ENCODE measurements around the gene SLC18A3.
A peak's percentile ranks its signal among the peaks of the same experiment; 100 is the strongest.

The SLC18A3 gene

GRCh38 chr10:49605939-49606509 is 4.1 kb upstream of the SLC18A3 start:
- no peak overlapping the region for H3K9ac ChIP-seq (ENCODE audit: low read length)
- no peak overlapping the region for H3K4ac ChIP-seq (ENCODE audit: low read depth, low read length)
- no peaks in the 10 kb centered on the region for H3K79me2 ChIP-seq (ENCODE audit: control insufficient read depth, insufficient read depth, low read length)
- no peak overlapping the region for H3K56ac ChIP-seq (ENCODE audit: low read length)
- WGBS (ENCODE audit: extremely low coverage, insufficient coverage, low lambda C conversion rate), result no CpG with 5 or more reads among the region's 3 CpGs
- H3K4me1 ChIP-seq (ENCODE audit: control insufficient read depth, low read depth, low read length), result no peaks in the 10 kb centered on the region
- H2AK5ac ChIP-seq (ENCODE audit: low read length), result no peak overlapping the region
- no peak overlapping the region for H3K27ac ChIP-seq (ENCODE audit: low read depth, low read length)
- no peaks in the 10 kb centered on the region for H3K36me3 ChIP-seq (ENCODE audit: control insufficient read depth, insufficient read depth, low read length)
- H2BK5ac ChIP-seq (ENCODE audit: low read length), result no peak overlapping the region
- H3K4me3 ChIP-seq (ENCODE audit: low read length), result no peak overlapping the region
- no peak overlapping the region for H3K18ac ChIP-seq (ENCODE audit: low read length)
- H4K5ac ChIP-seq (ENCODE audit: low read length), result no peak overlapping the region
- H4K8ac ChIP-seq (ENCODE audit: low read depth, low read length), result no peak overlapping the region
- H3K4me2 ChIP-seq (ENCODE audit: low read length), result no peak overlapping the region
- H3K79me1 ChIP-seq (ENCODE audit: low read length), result no peaks in the 10 kb centered on the region
- H2BK15ac ChIP-seq (replicated peaks; ENCODE audit: low read depth), result no peak overlapping the region
- no peak for DNase-seq
- peaks cover 26% of the 10 kb centered on the region for H3K27me3 ChIP-seq (ENCODE audit: insufficient read depth, low read length, poor library complexity)
- H2BK120ac ChIP-seq (ENCODE audit: low read depth, low read length), result no peak overlapping the region
- H3K23ac ChIP-seq (ENCODE audit: low read length), result no peak overlapping the region

- no CpG with 5 or more reads among the region's 22 CpGs for WGBS (ENCODE audit: extremely low coverage, insufficient coverage, low lambda C conversion rate)
Observed at GRCh38 chr10:49606981-49607535, 3.1 kb upstream of the SLC18A3 start.

GRCh38 chr10:49608166-49609005 is 1.7 kb upstream of the SLC18A3 start:
- Histone ChIP-seq H3K4me3 (ENCODE audit: low read length) (no peak overlapping the region), H2BK5ac (ENCODE audit: low read length) (no peak overlapping the region), H3K79me2 (ENCODE audit: control insufficient read depth, insufficient read depth, low read length) (no peaks in the 10 kb centered on the region), H3K27ac (ENCODE audit: low read depth, low read length) (no peak overlapping the region), H4K5ac (ENCODE audit: low read length) (no peak overlapping the region), H2AK5ac (ENCODE audit: low read length) (no peak overlapping the region), H3K4ac (ENCODE audit: low read depth, low read length) (no peak overlapping the region), H3K79me1 (ENCODE audit: low read length) (no peaks in the 10 kb centered on the region), H3K36me3 (ENCODE audit: control insufficient read depth, insufficient read depth, low read length) (no peaks in the 10 kb centered on the region), H2BK120ac (ENCODE audit: low read depth, low read length) (no peak overlapping the region), H3K4me2 (ENCODE audit: low read length) (no peak overlapping the region), H3K27me3 (ENCODE audit: insufficient read depth, low read length, poor library complexity) (peaks cover 48% of the 10 kb centered on the region), H4K8ac (ENCODE audit: low read depth, low read length) (no peak overlapping the region), H3K4me1 (ENCODE audit: control insufficient read depth, low read depth, low read length) (no peaks in the 10 kb centered on the region), H3K9ac (ENCODE audit: low read length) (no peak overlapping the region), H2BK15ac (replicated peaks; ENCODE audit: low read depth) (no peak overlapping the region), H3K18ac (ENCODE audit: low read length) (no peak overlapping the region), H3K56ac (ENCODE audit: low read length) (no peak overlapping the region), H3K23ac (ENCODE audit: low read length) (no peak overlapping the region)
- WGBS (ENCODE audit: extremely low coverage, insufficient coverage, low lambda C conversion rate), result no CpG with 5 or more reads among the region's 14 CpGs
- DNase-seq, result no peak

More at GRCh38 chr10:49606981-49607535, 3.1 kb upstream of the SLC18A3 start:
- no peak overlapping the region for H2AK5ac ChIP-seq (ENCODE audit: low read length)
- H3K4ac ChIP-seq (ENCODE audit: low read depth, low read length), result no peak overlapping the region
- no peak overlapping the region for H3K56ac ChIP-seq (ENCODE audit: low read length)
- H3K4me2 ChIP-seq (ENCODE audit: low read length), result no peak overlapping the region
- no peak overlapping the region for H2BK120ac ChIP-seq (ENCODE audit: low read depth, low read length)
- no peak overlapping the region for H3K9ac ChIP-seq (ENCODE audit: low read length)
- H3K79me1 ChIP-seq (ENCODE audit: low read length), result no peaks in the 10 kb centered on the region
- H3K36me3 ChIP-seq (ENCODE audit: control insufficient read depth, insufficient read depth, low read length), result no peaks in the 10 kb centered on the region
- no peak overlapping the region for H3K27ac ChIP-seq (ENCODE audit: low read depth, low read length)
- H3K23ac ChIP-seq (ENCODE audit: low read length), result no peak overlapping the region
- H3K4me1 ChIP-seq (ENCODE audit: control insufficient read depth, low read depth, low read length), result no peaks in the 10 kb centered on the region
- DNase-seq, result peak; percentile 85
- H4K5ac ChIP-seq (ENCODE audit: low read length), result no peak overlapping the region
- H3K27me3 ChIP-seq (ENCODE audit: insufficient read depth, low read length, poor library complexity), result peaks cover 36% of the 10 kb centered on the region
- no peak overlapping the region for H2BK5ac ChIP-seq (ENCODE audit: low read length)
- no peak overlapping the region for H2BK15ac ChIP-seq (replicated peaks; ENCODE audit: low read depth)
- no peak overlapping the region for H3K4me3 ChIP-seq (ENCODE audit: low read length)
- no peaks in the 10 kb centered on the region for H3K79me2 ChIP-seq (ENCODE audit: control insufficient read depth, insufficient read depth, low read length)
- no peak overlapping the region for H3K18ac ChIP-seq (ENCODE audit: low read length)
- H4K8ac ChIP-seq (ENCODE audit: low read depth, low read length), result no peak overlapping the region

- Histone ChIP-seq H3K36me3 (ENCODE audit: control insufficient read depth, insufficient read depth, low read length) (no peaks in the 10 kb centered on the region), H4K5ac (ENCODE audit: low read length) (no peak overlapping the region), H3K4ac (ENCODE audit: low read depth, low read length) (no peak overlapping the region), H2BK120ac (ENCODE audit: low read depth, low read length) (no peak overlapping the region), H3K27me3 (ENCODE audit: insufficient read depth, low read length, poor library complexity) (peaks cover 54% of the 10 kb centered on the region), H3K79me2 (ENCODE audit: control insufficient read depth, insufficient read depth, low read length) (no peaks in the 10 kb centered on the region), H2BK15ac (replicated peaks; ENCODE audit: low read depth) (no peak overlapping the region), H3K4me1 (ENCODE audit: control insufficient read depth, low read depth, low read length) (no peaks in the 10 kb centered on the region), H2AK5ac (ENCODE audit: low read length) (no peak overlapping the region), H2BK5ac (ENCODE audit: low read length) (no peak overlapping the region), H3K9ac (ENCODE audit: low read length) (no peak overlapping the region), H3K79me1 (ENCODE audit: low read length) (no peaks in the 10 kb centered on the region), H3K56ac (ENCODE audit: low read length) (no peak overlapping the region), H3K23ac (ENCODE audit: low read length) (no peak overlapping the region), H3K4me2 (ENCODE audit: low read length) (no peak overlapping the region), H3K27ac (ENCODE audit: low read depth, low read length) (no peak overlapping the region), H4K8ac (ENCODE audit: low read depth, low read length) (no peak overlapping the region), H3K18ac (ENCODE audit: low read length) (no peak overlapping the region), H3K4me3 (ENCODE audit: low read length) (no peak overlapping the region)
- WGBS (ENCODE audit: extremely low coverage, insufficient coverage, low lambda C conversion rate), result no CpG with 5 or more reads among the region's 19 CpGs
- DNase-seq, result no peak
Observed at GRCh38 chr10:49609006-49609282, 1.2 kb upstream of the SLC18A3 start.

- H3K4me3 ChIP-seq (ENCODE audit: low read length), result peak overlapping the region; percentile 20
- no peaks in the 10 kb centered on the region for H3K79me2 ChIP-seq (ENCODE audit: control insufficient read depth, insufficient read depth, low read length)
- H3K56ac ChIP-seq (ENCODE audit: low read length), result peak overlapping the region; percentile 15
- no peaks in the 10 kb centered on the region for H3K36me3 ChIP-seq (ENCODE audit: control insufficient read depth, insufficient read depth, low read length)
- H2BK15ac ChIP-seq (replicated peaks; ENCODE audit: low read depth), result no peak overlapping the region
- peaks cover 56% of the 10 kb centered on the region for H3K27me3 ChIP-seq (ENCODE audit: insufficient read depth, low read length, poor library complexity)
- H3K9ac ChIP-seq (ENCODE audit: low read length), result no peak overlapping the region
- no peak overlapping the region for H3K4ac ChIP-seq (ENCODE audit: low read depth, low read length)
- no peak overlapping the region for H3K23ac ChIP-seq (ENCODE audit: low read length)
- H2BK120ac ChIP-seq (ENCODE audit: low read depth, low read length), result no peak overlapping the region
- H3K18ac ChIP-seq (ENCODE audit: low read length), result no peak overlapping the region
- H4K8ac ChIP-seq (ENCODE audit: low read depth, low read length), result no peak overlapping the region
- H3K79me1 ChIP-seq (ENCODE audit: low read length), result no peaks in the 10 kb centered on the region
- WGBS (ENCODE audit: extremely low coverage, insufficient coverage, low lambda C conversion rate), result no CpG with 5 or more reads among the region's 62 CpGs
- DNase-seq, result no peak
- H3K4me2 ChIP-seq (ENCODE audit: low read length), result peak overlapping the region; percentile 56
- H3K27ac ChIP-seq (ENCODE audit: low read depth, low read length), result no peak overlapping the region
- no peak overlapping the region for H2AK5ac ChIP-seq (ENCODE audit: low read length)
- no peak overlapping the region for H4K5ac ChIP-seq (ENCODE audit: low read length)
- H3K4me1 ChIP-seq (ENCODE audit: control insufficient read depth, low read depth, low read length), result no peaks in the 10 kb centered on the region
- H2BK5ac ChIP-seq (ENCODE audit: low read length), result no peak overlapping the region
Observed at GRCh38 chr10:49609283-49610113, 612 bp upstream of the SLC18A3 start.

Measured in mesendoderm (in vitro differentiated cells).